Mesendoderm (in vitro differentiated cells): ENCODE results near the gene PCSK6.

Experiments used
- DNase-seq: peaks from one replicate; pipeline ENCODE4 v3.0.0; 2013
- H2AK5ac ChIP-seq: 2 replicates; pipeline ENCODE4 v1.6.1; 2013; ENCODE audit warnings: low read length, inconsistent platforms
- H2BK120ac ChIP-seq: 2 replicates; pipeline ENCODE4 v1.6.1; 2013; ENCODE audit warnings: low read depth, mild to moderate bottlenecking, low read length, moderate library complexity, mixed read lengths
- H2BK15ac ChIP-seq: replicated peaks from 2 replicates; pipeline ENCODE4 v1.6.1; 2013; ENCODE audit warnings: low read depth, mild to moderate bottlenecking, moderate library complexity
- H2BK5ac ChIP-seq: 2 replicates; pipeline ENCODE4 v1.6.1; 2013; ENCODE audit warnings: low read length, inconsistent platforms
- H3K18ac ChIP-seq: 2 replicates; pipeline ENCODE4 v1.6.1; 2013; ENCODE audit warnings: mild to moderate bottlenecking, low read length, mixed read lengths
- H3K23ac ChIP-seq: one replicate; pipeline ENCODE4 v1.6.1; 2013; ENCODE audit warnings: low read length
- H3K27ac ChIP-seq: 2 replicates; pipeline ENCODE4 v1.5.1; 2013; ENCODE audit warnings: low read depth, mild to moderate bottlenecking, inconsistent platforms, low read length, moderate library complexity
- H3K27me3 ChIP-seq: 2 replicates; pipeline ENCODE4 v1.6.1; 2013; ENCODE audit warnings: low read length, control low read depth, mild to moderate bottlenecking, inconsistent platforms; ENCODE audit not compliant: insufficient read depth, poor library complexity
- H3K36me3 ChIP-seq: 2 replicates; pipeline ENCODE4 v1.6.1; 2013; ENCODE audit warnings: low read length, inconsistent platforms; ENCODE audit not compliant: control insufficient read depth, insufficient read depth
- H3K4ac ChIP-seq: one replicate; pipeline ENCODE4 v1.6.1; 2013; ENCODE audit warnings: low read depth, mild to moderate bottlenecking, low read length, moderate library complexity
- H3K4me1 ChIP-seq: 2 replicates; pipeline ENCODE4 v1.6.1; 2013; ENCODE audit warnings: low read depth, low read length, inconsistent platforms; ENCODE audit not compliant: control insufficient read depth
- H3K4me2 ChIP-seq: 2 replicates; pipeline ENCODE4 v1.6.1; 2013; ENCODE audit warnings: low read length
- H3K4me3 ChIP-seq: 2 replicates; pipeline ENCODE4 v1.5.1; 2013; ENCODE audit warnings: mild to moderate bottlenecking, low read length
- H3K56ac ChIP-seq: one replicate; pipeline ENCODE4 v1.6.1; 2013; ENCODE audit warnings: low read length
- H3K79me1 ChIP-seq: 2 replicates; pipeline ENCODE4 v1.6.1; 2013; ENCODE audit warnings: low read length, inconsistent platforms
- H3K79me2 ChIP-seq: 2 replicates; pipeline ENCODE4 v1.6.1; 2013; ENCODE audit warnings: mild to moderate bottlenecking, low read length; ENCODE audit not compliant: control insufficient read depth, insufficient read depth
- H3K9ac ChIP-seq: 2 replicates; pipeline ENCODE4 v1.6.1; 2013; ENCODE audit warnings: low read length, inconsistent platforms
- H4K5ac ChIP-seq: one replicate; pipeline ENCODE4 v1.6.1; 2013; ENCODE audit warnings: low read length
- H4K8ac ChIP-seq: one replicate; pipeline ENCODE4 v1.6.1; 2013; ENCODE audit warnings: low read depth, mild to moderate bottlenecking, control low read depth, low read length, moderate library complexity
- WGBS: extraction: QIAGEN DNeasy Blood & Tissue Kit; methylation state at CpG from one replicate; pipeline ENCODE4 v1.1.7; 2013; ENCODE audit warnings: low lambda C conversion rate, missing lambda C conversion rate; ENCODE audit not compliant: insufficient coverage; ENCODE audit errors: extremely low coverage; 5-methylcytosine and 5-hydroxymethylcytosine counted together

Gene PCSK6

GRCh38 chr15:101348643-101349042, 140.9 kb downstream of the PCSK6 start:
- Histone ChIP-seq H3K23ac (no peak overlapping the region), H3K4me1 (no peaks in the 10 kb centered on the region), H3K27ac (no peak overlapping the region), H2AK5ac (no peak overlapping the region), H3K79me1 (no peaks in the 10 kb centered on the region), H2BK120ac (no peak overlapping the region), H3K79me2 (no peaks in the 10 kb centered on the region), H3K18ac (no peak overlapping the region), H3K4ac (no peak overlapping the region), H4K8ac (no peak overlapping the region), H3K9ac (no peak overlapping the region), H3K4me2 (no peak overlapping the region), H2BK15ac (no peak overlapping the region), H3K56ac (no peak overlapping the region), H2BK5ac (no peak overlapping the region), H3K4me3 (no peak overlapping the region), H4K5ac (no peak overlapping the region), H3K36me3 (no peaks in the 10 kb centered on the region), H3K27me3 (no peaks in the 10 kb centered on the region)
- WGBS, result no CpG with 5 or more reads among the region's 12 CpGs
- no peak for DNase-seq

GRCh38 chr15:101348015-101348414, 141.5 kb downstream of the PCSK6 start:
- DNase-seq, result peak; percentile 28
- Histone ChIP-seq H3K27ac (no peak overlapping the region), H3K4me2 (no peak overlapping the region), H3K23ac (no peak overlapping the region), H3K4me1 (no peaks in the 10 kb centered on the region), H3K56ac (peak overlapping the region; percentile 54), H2BK120ac (no peak overlapping the region), H2BK5ac (no peak overlapping the region), H3K4me3 (no peak overlapping the region), H3K4ac (no peak overlapping the region), H3K79me2 (no peaks in the 10 kb centered on the region), H3K36me3 (no peaks in the 10 kb centered on the region), H3K79me1 (no peaks in the 10 kb centered on the region), H4K5ac (no peak overlapping the region), H3K27me3 (no peaks in the 10 kb centered on the region), H3K9ac (no peak overlapping the region), H3K18ac (no peak overlapping the region), H4K8ac (no peak overlapping the region), H2AK5ac (no peak overlapping the region), H2BK15ac (no peak overlapping the region)
- no CpG with 5 or more reads among the region's 17 CpGs for WGBS

DNA sequence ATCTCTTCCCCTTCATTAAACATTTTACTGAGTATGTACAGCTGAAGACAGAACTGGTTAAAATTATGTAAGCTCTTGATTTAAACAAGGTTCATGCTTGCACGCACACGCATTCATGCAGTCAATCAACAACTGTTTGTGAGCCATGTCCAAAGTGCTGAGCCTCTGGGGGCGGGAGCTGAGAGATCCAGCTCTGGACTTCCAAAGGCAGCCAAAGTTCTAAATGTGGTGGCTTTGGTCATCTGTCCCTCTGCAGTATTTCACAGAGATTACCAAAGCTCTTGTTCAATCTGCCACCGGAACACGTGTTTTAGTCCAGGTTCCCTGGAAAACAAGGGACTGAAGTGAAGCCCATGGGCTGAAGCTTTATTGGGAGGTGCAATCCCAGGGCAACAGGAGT, 142.1 kb downstream of the PCSK6 start:
- no peak overlapping the region for H2BK15ac ChIP-seq
- H4K5ac ChIP-seq, result no peak overlapping the region
- no peak overlapping the region for H2BK5ac ChIP-seq
- no peak overlapping the region for H3K27ac ChIP-seq
- no peak overlapping the region for H3K9ac ChIP-seq
- H3K23ac ChIP-seq, result no peak overlapping the region
- no peak overlapping the region for H3K18ac ChIP-seq
- H3K36me3 ChIP-seq, result no peaks in the 10 kb centered on the region
- H3K27me3 ChIP-seq, result no peaks in the 10 kb centered on the region
- no peak overlapping the region for H3K56ac ChIP-seq
- no peak overlapping the region for H2AK5ac ChIP-seq
- WGBS, result no CpG with 5 or more reads among the region's 5 CpGs
- no peaks in the 10 kb centered on the region for H3K4me1 ChIP-seq
- H2BK120ac ChIP-seq, result no peak overlapping the region
- H4K8ac ChIP-seq, result no peak overlapping the region
- H3K4ac ChIP-seq, result no peak overlapping the region
- no peak overlapping the region for H3K4me3 ChIP-seq
- no peak overlapping the region for H3K4me2 ChIP-seq
- no peaks in the 10 kb centered on the region for H3K79me1 ChIP-seq
- H3K79me2 ChIP-seq, result no peaks in the 10 kb centered on the region
- no peak for DNase-seq

DNA sequence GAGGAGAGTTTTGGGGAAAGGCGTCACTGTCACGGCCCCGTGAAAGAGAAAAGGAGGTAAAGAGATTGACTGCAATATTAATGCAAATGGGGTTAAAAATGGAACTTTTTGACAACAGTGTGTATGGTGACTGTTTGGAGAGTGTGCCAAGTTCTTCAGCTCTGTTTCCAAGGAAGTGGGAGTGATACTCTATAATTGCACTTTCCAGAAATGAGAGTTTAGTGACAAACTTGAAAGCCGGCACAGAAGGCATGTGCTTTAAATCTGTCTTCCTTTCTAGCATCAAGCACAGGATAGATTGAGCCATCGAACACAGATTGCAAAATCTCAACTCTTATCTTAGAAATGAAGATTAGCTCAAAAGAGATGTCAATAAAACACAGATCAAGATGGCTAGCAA, 142.6 kb downstream of the PCSK6 start:
- no peak overlapping the region for H4K5ac ChIP-seq
- no peaks in the 10 kb centered on the region for H3K79me1 ChIP-seq
- no peak overlapping the region for H2BK120ac ChIP-seq
- DNase-seq, result no peak
- H3K23ac ChIP-seq, result no peak overlapping the region
- no peak overlapping the region for H3K4ac ChIP-seq
- no peak overlapping the region for H3K4me2 ChIP-seq
- no peak overlapping the region for H3K9ac ChIP-seq
- no peak overlapping the region for H4K8ac ChIP-seq
- H3K27ac ChIP-seq, result no peak overlapping the region
- H2AK5ac ChIP-seq, result no peak overlapping the region
- WGBS, result no CpG with 5 or more reads among the region's 5 CpGs
- no peaks in the 10 kb centered on the region for H3K79me2 ChIP-seq
- H2BK5ac ChIP-seq, result no peak overlapping the region
- no peak overlapping the region for H3K56ac ChIP-seq
- H3K4me3 ChIP-seq, result no peak overlapping the region
- no peak overlapping the region for H2BK15ac ChIP-seq
- no peaks in the 10 kb centered on the region for H3K4me1 ChIP-seq
- no peaks in the 10 kb centered on the region for H3K27me3 ChIP-seq
- no peaks in the 10 kb centered on the region for H3K36me3 ChIP-seq
- H3K18ac ChIP-seq, result no peak overlapping the region

- Histone ChIP-seq H2BK5ac (no peak overlapping the region), H4K5ac (no peak overlapping the region), H4K8ac (no peak overlapping the region), H3K79me2 (no peaks in the 10 kb centered on the region), H3K36me3 (no peaks in the 10 kb centered on the region), H3K9ac (no peak overlapping the region), H3K4me2 (no peak overlapping the region), H3K79me1 (no peaks in the 10 kb centered on the region), H3K4ac (no peak overlapping the region), H3K18ac (no peak overlapping the region), H3K23ac (no peak overlapping the region), H2AK5ac (no peak overlapping the region), H3K27me3 (no peaks in the 10 kb centered on the region), H2BK120ac (no peak overlapping the region), H3K4me3 (no peak overlapping the region), H3K27ac (no peak overlapping the region), H2BK15ac (no peak overlapping the region), H3K4me1 (no peaks in the 10 kb centered on the region), H3K56ac (no peak overlapping the region)
- no peak for DNase-seq
These were observed 147.5 kb downstream of the PCSK6 start for GRCh38 chr15:101342056-101342455.

GRCh38 chr15:101338502-101339057, 150.9 kb downstream of the PCSK6 start:
- Histone ChIP-seq H4K5ac (no peak overlapping the region), H2BK5ac (no peak overlapping the region), H3K4ac (no peak overlapping the region), H3K18ac (no peak overlapping the region), H3K79me2 (no peaks in the 10 kb centered on the region), H4K8ac (no peak overlapping the region), H2AK5ac (no peak overlapping the region), H3K27me3 (no peaks in the 10 kb centered on the region), H3K56ac (no peak overlapping the region), H3K23ac (no peak overlapping the region), H3K4me2 (no peak overlapping the region), H3K36me3 (no peaks in the 10 kb centered on the region), H3K9ac (no peak overlapping the region), H3K27ac (no peak overlapping the region), H2BK120ac (no peak overlapping the region), H3K4me3 (no peak overlapping the region), H3K4me1 (no peaks in the 10 kb centered on the region), H2BK15ac (no peak overlapping the region), H3K79me1 (no peaks in the 10 kb centered on the region)
- WGBS, result no CpG with 5 or more reads among the region's 1 CpG
- DNase-seq, result no peak
